Loucy (cell line): ENCODE results near the gene LRRC4C.

Experiments used
- H2AFZ ChIP-seq: fragments of 200-600 bp; sonication (generic); 2 replicates; pipeline ENCODE4 v1.6.0; 2016; ENCODE audit warnings: antibody characterized with exemption, mild to moderate bottlenecking, low read length, moderate library complexity
- H3F3A ChIP-seq: fragments of 200-600 bp; 2 replicates; pipeline ENCODE4 v1.6.0; 2016; ENCODE audit warnings: antibody characterized with exemption, low read depth, mild to moderate bottlenecking
- H3K27me3 ChIP-seq: fragments of 200-600 bp; sonication (generic); 2 replicates; pipeline ENCODE4 v1.6.1; 2014; ENCODE audit warnings: low read length, mild to moderate bottlenecking; ENCODE audit not compliant: insufficient read depth, poor library complexity, severe bottlenecking
- H3K36me3 ChIP-seq: fragments of 200-600 bp; sonication (generic); 2 replicates; pipeline ENCODE4 v1.6.1; 2016; ENCODE audit warnings: low read length; ENCODE audit not compliant: insufficient read depth
- H3K4me1 ChIP-seq: fragments of 200-600 bp; sonication (generic); 2 replicates; pipeline ENCODE4 v1.5.1; 2014; ENCODE audit warnings: low read length, mild to moderate bottlenecking; ENCODE audit not compliant: insufficient read depth, poor library complexity, severe bottlenecking
- H3K4me2 ChIP-seq: fragments of 200-600 bp; sonication (generic); 2 replicates; pipeline ENCODE4 v1.6.0; 2014; ENCODE audit warnings: antibody characterized with exemption, low read length, low read depth, mild to moderate bottlenecking; ENCODE audit not compliant: poor library complexity, severe bottlenecking
- H3K4me3 ChIP-seq: fragments of 200-600 bp; sonication (generic); 2 replicates; pipeline ENCODE4 v1.5.1; 2014; ENCODE audit warnings: low read length, mild to moderate bottlenecking, mixed read lengths; ENCODE audit not compliant: poor library complexity, severe bottlenecking
- H3K79me2 ChIP-seq: fragments of 200-600 bp; sonication (generic); 2 replicates; pipeline ENCODE4 v1.6.1; 2014; ENCODE audit warnings: low read length; ENCODE audit not compliant: insufficient read depth
- H3K9ac ChIP-seq: fragments of 200-600 bp; sonication (generic); 2 replicates; pipeline ENCODE4 v1.6.0; 2014; ENCODE audit warnings: mild to moderate bottlenecking, low read depth, low read length, moderate library complexity; ENCODE audit not compliant: poor library complexity, severe bottlenecking
- H3K9me2 ChIP-seq: fragments of 200-600 bp; sonication (generic); replicated peaks from 2 replicates; pipeline ENCODE4 v1.6.1; 2016; ENCODE audit warnings: low read depth, low read length, mixed read lengths
- H3K9me3 ChIP-seq: fragments of 200-600 bp; sonication (generic); 2 replicates; pipeline ENCODE4 v1.6.1; 2014; ENCODE audit warnings: mild to moderate bottlenecking, antibody characterized with exemption, low read length, low read depth; ENCODE audit not compliant: insufficient read depth
- H4K20me1 ChIP-seq: fragments of 200-600 bp; sonication (generic); 2 replicates; pipeline ENCODE4 v1.6.0; 2014; ENCODE audit warnings: antibody characterized with exemption, low read length, mild to moderate bottlenecking; ENCODE audit not compliant: insufficient read depth, poor library complexity, severe bottlenecking
- EZH2phosphoT487 ChIP-seq: fragments of 200-600 bp; IDR thresholded peaks from 2 replicates; pipeline ENCODE4 v1.6.1; 2018; ENCODE audit warnings: antibody characterized with exemption, mild to moderate bottlenecking, moderate library complexity, borderline replicate concordance
- TF ChIP-seq, protein P1 (sequence below): fragments of 200-600 bp; sonication (generic); conservative IDR thresholded peaks from 2 replicates; pipeline ENCODE4 v1.5.1; 2014; ENCODE audit warnings: mild to moderate bottlenecking, antibody characterized with exemption, low read length

LRRC4C gene

GRCh38 chr11:40118026-40118425, 1341.4 kb downstream of the LRRC4C start:
- Histone ChIP-seq H3K9ac (no peak overlapping the region), H2AFZ (no peak overlapping the region), H3K36me3 (no peaks in the 10 kb centered on the region), H3K4me2 (no peak overlapping the region), H3K9me2 (no peaks in the 10 kb centered on the region), H3K27me3 (no peaks in the 10 kb centered on the region), H3F3A (no peaks in the 10 kb centered on the region), H3K9me3 (no peaks in the 10 kb centered on the region), H4K20me1 (no peaks in the 10 kb centered on the region), H3K79me2 (no peaks in the 10 kb centered on the region), H3K4me3 (no peak overlapping the region), H3K4me1 (no peaks in the 10 kb centered on the region)
- TF ChIP-seq, protein P1, sequence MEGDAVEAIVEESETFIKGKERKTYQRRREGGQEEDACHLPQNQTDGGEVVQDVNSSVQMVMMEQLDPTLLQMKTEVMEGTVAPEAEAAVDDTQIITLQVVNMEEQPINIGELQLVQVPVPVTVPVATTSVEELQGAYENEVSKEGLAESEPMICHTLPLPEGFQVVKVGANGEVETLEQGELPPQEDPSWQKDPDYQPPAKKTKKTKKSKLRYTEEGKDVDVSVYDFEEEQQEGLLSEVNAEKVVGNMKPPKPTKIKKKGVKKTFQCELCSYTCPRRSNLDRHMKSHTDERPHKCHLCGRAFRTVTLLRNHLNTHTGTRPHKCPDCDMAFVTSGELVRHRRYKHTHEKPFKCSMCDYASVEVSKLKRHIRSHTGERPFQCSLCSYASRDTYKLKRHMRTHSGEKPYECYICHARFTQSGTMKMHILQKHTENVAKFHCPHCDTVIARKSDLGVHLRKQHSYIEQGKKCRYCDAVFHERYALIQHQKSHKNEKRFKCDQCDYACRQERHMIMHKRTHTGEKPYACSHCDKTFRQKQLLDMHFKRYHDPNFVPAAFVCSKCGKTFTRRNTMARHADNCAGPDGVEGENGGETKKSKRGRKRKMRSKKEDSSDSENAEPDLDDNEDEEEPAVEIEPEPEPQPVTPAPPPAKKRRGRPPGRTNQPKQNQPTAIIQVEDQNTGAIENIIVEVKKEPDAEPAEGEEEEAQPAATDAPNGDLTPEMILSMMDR = no peak
- no peak for TF ChIP-seq EZH2phosphoT487

GRCh38 chr11:40104941-40105550, 1354.4 kb downstream of the LRRC4C start:
- TF ChIP-seq, protein P1 = no peak
- no peak for TF ChIP-seq EZH2phosphoT487
- no peak overlapping the region for H3K4me3 ChIP-seq
- H2AFZ ChIP-seq = no peak overlapping the region

DNA sequence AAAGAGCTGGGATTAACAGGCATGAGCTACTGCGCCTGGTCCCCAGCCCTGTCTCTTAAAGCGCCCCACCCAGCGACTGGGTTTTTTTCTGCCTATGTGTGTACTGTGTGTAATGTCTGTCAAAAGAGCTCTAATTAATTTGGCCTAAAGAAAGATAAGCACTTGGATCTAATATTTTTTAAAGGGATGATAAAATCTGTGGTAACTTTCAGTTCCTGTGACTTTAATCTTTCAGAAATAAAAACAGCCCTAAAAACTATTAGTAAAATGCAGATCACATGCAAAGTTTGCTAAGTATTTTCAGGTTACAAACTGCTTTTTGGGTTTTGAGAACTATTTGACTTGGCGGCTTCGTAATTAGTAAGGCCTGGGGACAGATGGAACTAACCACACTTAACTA, 1358.7 kb downstream of the LRRC4C start:
- TF ChIP-seq, protein P1 = no peak
- no peak for TF ChIP-seq EZH2phosphoT487
- Histone ChIP-seq H3K79me2 (no peaks in the 10 kb centered on the region), H2AFZ (no peak overlapping the region), H3K36me3 (no peaks in the 10 kb centered on the region), H3K4me3 (no peak overlapping the region), H3K9me3 (no peaks in the 10 kb centered on the region), H3K27me3 (no peaks in the 10 kb centered on the region), H4K20me1 (no peaks in the 10 kb centered on the region), H3K4me2 (no peak overlapping the region), H3K9me2 (no peaks in the 10 kb centered on the region), H3K9ac (no peak overlapping the region), H3F3A (no peaks in the 10 kb centered on the region), H3K4me1 (no peaks in the 10 kb centered on the region)

More at GRCh38 chr11:40104941-40105550, 1354.4 kb downstream of the LRRC4C start:
- Histone ChIP-seq H3K27me3 (no peaks in the 10 kb centered on the region), H3K9me2 (no peaks in the 10 kb centered on the region), H3K4me2 (no peak overlapping the region), H3K4me1 (no peaks in the 10 kb centered on the region), H3F3A (no peaks in the 10 kb centered on the region), H3K36me3 (no peaks in the 10 kb centered on the region), H4K20me1 (no peaks in the 10 kb centered on the region), H3K9ac (no peak overlapping the region), H3K79me2 (no peaks in the 10 kb centered on the region), H3K9me3 (no peaks in the 10 kb centered on the region)
